HG03095 (cell line): Measurements from ENCODE around the gene HIF1A.
"Not testable (repeated sequence)": the region's sequence is repeated elsewhere in the genome, so short reads cannot be mapped to it uniquely, and the experiment has no call there.

Experiments used
- ATAC-seq: cut with Tn5 transposase; IDR thresholded peaks from one replicate; pipeline ENCODE4 v1.9.1; 2021; ENCODE audit warnings: moderate library complexity; ENCODE audit not compliant: unreplicated experiment

The HIF1A gene

DNA sequence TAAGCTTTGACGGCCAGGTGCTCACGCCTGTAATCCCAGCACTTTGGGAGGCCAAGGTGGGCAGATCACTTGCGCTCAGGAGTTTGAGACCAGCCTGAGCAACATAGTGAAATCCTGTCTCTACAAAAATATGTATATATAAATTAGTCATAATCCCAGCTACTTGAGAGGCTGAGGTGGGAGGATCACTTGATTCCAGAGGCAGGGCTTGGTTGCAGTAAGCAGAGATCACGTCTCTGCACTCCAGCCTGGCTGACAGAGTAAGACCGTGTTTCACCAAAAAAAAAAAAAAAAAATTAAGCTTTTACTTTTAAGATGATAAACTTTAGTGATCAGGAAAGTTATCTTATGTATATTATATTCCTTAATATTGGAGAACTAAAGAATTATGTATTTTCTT lies 48.9 kb downstream of the HIF1A start:
- ATAC-seq = no peak

DNA sequence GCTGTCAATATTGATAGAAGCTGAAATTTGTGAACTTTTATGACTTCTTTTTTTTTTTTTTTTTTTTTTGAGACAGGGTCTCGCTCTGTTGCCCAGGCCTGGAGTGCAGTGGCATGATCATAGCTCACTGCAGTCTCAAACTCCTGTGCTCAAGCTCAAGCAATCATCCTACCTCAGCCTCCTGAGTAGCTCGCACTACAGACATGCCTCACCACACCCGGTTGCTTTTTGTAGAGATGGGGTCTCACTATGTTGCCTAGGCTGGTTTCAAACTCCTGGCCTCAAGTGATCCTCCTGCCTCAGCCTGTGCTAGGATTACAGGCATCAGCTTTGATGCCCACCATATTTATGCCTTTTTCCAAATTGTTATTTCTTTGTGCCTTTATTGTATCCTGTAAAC lies 51.0 kb downstream of the HIF1A start:
- ATAC-seq = not testable (repeated sequence)

DNA sequence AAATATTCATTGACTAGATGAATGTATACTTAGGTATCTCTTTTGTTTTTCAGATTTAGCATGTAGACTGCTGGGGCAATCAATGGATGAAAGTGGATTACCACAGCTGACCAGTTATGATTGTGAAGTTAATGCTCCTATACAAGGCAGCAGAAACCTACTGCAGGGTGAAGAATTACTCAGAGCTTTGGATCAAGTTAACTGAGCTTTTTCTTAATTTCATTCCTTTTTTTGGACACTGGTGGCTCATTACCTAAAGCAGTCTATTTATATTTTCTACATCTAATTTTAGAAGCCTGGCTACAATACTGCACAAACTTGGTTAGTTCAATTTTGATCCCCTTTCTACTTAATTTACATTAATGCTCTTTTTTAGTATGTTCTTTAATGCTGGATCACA lies 51.6 kb downstream of the HIF1A start:
- ATAC-seq = no peak

DNA sequence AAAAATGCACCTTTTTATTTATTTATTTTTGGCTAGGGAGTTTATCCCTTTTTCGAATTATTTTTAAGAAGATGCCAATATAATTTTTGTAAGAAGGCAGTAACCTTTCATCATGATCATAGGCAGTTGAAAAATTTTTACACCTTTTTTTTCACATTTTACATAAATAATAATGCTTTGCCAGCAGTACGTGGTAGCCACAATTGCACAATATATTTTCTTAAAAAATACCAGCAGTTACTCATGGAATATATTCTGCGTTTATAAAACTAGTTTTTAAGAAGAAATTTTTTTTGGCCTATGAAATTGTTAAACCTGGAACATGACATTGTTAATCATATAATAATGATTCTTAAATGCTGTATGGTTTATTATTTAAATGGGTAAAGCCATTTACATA lies 52.0 kb downstream of the HIF1A start:
- no peak for ATAC-seq

DNA sequence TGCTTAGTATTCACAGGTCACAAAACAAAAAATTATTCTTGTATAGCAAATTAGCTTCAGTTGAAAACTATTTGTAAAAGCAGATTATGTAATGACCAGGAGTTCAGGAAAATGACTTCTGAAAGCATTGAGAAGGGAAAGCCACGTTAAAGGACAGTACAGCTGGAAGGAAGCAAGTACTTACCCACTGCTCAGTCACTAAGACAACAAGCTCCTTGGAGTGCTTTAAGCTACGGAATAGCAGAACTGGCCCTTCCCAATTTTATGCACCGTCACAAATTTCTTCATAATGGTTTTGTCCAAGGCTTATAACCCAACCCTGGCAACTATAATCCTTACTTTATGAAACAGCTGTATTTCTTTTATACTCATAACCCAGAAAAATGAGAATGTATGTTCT lies 54.0 kb downstream of the HIF1A start:
- ATAC-seq = no peak

DNA sequence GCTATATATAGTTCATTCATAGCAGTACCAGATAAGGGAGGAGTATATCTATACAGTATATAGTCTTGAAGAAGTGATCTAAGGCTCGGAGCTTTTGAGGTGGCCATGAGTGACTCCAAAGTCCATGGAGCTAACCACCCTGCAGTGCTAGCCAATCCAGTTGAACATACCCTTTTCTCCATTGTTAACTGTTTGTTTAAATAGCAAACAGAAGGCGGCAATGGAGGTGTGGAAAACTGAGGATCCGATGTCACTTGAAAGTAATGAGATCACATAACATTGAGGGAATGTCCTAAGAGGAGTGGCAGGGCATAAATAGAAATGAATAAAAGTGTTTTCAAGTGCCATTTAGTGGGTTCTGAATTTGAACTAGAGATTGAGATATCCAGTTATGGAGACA lies 54.6 kb downstream of the HIF1A start:
- ATAC-seq = no peak

DNA sequence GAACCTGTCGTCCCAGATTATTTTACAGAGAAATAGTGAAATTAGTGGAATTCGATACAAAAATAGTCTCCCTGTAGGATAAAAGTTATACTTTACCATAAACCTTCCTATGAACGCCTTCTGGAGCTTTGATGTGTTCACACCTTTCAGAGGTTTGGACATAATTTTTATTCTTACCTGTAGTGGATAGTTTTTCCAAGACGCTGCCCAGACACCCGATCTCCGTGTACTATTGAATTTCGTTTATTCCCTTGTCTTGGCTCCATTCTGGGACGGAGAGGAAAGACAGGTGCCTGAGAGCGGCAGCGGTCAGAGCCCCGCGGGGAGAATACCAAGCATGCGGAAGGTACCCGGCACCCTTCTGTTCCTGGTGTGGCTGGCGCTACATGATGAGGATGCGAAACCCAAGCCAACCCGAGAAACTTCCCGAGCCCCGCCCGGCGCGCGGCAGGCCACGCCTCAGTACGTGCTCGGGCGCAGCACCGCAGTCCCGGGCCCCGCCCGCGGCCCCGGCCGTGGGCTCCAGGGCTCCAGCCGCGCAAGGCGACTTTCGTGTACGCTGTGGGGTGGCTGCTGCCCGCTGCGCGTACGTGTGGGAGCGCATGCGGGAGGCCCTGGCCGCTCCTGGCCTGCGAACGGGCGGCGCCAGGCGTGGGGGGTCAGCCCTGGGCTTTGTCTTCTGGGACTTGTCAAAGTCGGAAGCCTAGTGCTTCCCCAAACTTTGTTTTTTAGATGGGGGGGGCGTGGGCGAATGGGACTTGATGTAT lies 55.6 kb downstream of the HIF1A start:
- ATAC-seq = peak; percentile 84

DNA sequence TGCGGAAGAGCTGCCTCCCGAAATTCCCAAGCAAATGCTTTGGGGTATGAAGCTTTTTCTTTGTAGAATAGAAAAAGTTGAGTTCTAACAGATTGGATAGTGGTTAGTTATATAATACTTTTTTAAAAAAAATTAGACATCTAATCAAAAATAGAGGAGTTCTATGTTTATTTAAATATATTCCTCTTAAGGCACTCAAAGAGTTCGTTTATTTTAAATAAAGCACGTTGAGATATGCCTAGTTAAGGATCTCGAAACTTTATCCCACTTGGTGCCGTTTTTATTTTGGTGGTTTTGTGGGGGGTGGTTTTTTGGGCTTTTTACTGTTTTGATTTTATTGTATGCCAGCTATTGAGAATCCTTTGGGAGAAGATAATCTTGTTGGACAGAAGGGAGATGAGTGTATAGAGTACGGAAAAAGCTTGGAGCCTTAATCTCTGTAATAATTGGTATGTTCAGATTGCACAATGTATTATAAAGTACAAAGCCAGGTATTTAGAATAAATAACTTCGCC lies 56.2 kb downstream of the HIF1A start:
- no peak for ATAC-seq

DNA sequence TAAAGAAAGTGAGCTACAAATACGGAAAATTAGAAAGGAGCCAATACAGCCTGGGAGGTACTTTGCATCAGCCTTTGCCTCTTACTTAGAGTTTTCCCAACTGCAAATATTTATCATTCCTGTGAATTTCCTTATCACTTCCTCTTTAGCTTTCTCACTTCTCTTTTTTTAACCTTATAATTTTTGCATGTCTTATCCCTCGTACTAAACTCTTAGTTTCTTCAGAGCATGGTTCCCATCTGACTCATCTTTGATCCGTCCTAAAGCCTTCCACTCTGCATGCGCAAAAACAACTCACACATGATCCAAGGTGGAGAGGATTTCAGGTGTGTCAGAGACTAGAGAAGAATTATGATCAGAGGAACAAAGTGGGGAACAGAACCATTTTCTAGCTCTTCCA lies 57.3 kb downstream of the HIF1A start:
- ATAC-seq = peak; percentile 45

DNA sequence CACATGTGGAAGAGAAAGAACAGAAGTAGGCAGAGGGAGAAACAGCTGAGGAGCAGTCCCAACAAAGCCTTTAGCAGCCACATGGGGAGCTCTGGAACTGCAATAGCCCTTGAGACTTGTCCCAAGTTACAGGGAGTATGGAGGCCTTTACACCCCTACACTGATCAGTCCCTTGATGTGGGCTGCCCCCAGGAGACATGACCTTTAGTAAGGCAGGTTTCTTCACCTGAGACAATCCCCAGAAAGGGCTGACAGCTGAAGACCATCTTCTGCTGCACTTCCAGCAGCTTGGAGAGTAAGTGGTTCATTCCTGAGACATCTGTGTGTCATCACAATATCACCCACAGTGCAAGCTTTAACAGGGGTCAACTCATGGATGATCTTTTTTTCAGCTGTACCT lies 58.3 kb downstream of the HIF1A start:
- no peak for ATAC-seq

DNA sequence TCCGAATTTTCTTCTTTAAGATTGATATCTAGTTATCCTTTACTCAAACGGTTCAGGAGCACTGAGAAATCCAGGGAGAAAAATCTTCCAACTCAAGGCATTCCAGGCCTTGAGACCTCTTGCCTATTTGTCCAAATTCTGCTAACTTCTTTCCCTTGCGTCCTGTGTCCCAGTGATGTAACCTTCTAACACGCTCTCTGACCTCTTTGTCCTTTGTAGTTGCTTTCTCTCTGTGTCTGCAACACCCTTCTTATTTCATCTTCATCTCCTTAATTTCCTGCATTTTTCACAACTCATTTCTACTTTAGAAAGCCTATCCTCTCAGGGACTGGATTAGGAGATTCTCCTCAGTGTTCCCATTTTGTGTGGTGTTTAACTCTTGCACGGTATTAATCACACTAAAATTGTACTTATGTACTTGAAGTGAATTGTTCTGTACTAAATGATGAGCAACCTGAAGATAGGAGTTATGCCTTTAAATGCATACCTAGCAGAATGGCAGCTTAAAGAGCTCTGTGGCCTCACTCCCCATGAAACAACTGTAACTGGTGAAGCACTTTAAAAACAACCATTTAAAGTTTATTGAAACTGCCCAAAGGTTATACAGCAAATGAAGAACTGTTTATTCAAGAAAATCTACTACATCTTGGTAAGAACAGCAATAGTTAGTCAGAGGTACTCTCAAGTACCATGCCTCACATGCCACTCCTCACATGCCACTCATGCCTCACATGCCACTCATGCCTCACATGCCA lies 59.5 kb downstream of the HIF1A start:
- no peak for ATAC-seq

DNA sequence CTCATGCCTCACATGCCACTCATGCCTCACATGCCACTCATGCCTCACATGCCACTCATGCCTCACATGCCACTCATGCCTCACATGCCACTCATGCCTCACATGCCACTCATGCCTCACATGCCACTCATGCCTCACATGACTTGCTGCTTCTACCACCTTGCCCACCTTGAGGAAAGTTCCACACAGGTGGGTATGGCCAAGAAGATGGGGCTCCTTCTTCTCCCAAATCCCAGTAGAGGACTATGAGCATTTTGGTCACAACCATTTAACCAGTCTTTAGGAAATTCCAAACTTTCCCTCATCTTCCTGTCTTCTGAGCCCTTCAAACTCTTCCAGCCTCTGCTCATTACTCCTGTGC lies 60.0 kb downstream of the HIF1A start:
- ATAC-seq = not testable (repeated sequence)

DNA sequence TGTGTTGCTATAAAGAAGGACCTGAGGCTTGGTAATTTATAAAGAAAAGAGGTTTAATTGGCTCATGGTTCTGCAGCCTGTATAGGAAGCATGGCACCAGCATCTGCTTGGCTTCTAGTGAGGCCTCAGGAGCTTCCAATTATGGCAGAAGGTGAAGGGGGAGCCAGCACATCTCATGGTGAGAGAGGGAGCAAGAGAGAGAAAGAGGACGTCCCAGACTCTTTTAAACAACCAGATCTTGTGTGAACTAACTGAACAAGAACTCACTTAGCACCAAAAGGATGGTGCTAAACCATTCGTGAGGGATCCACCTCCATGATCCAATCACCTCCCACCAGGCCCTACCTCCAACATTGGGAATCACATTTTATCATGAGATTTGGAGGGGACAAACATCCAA lies 60.8 kb downstream of the HIF1A start:
- ATAC-seq = no peak

DNA sequence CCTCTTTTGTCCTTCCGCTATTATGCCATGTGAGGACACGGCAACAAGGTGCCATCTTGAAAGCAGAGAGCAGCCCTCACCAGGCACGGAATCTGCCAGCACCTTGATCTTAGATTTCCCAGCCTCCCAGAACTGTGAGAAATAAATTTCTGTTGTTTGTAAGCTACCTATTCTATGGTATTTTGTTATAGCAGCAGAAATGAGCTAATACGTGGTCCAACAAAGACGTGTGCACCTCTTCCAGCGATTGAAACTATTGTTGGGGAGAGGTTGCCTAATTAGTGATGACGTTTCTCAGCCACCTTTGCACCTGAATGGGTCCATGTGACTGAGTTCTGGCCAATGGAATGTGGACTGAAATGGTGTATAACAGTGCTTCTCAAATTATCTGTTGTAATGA lies 64.6 kb downstream of the HIF1A start:
- no peak for ATAC-seq

DNA sequence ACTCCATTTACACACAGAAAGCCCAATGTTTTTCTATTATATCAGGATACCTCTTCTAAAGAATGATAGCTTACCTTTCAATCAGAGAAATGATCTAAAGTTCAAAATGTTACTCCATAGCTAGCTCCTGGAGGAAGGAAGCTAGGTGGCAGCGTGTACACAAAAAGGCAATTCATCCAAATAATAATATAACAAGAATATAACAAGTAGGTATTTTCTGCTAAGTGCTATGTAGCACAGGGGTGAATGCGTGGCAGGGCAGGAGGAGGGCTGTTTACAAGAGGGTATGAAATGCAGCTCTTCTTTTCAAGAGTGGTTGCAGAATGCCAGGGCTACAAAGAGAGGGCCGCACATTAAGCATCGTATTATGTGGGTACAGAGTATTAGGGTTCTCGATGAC lies 66.2 kb downstream of the HIF1A start:
- ATAC-seq = peak; percentile 6

DNA sequence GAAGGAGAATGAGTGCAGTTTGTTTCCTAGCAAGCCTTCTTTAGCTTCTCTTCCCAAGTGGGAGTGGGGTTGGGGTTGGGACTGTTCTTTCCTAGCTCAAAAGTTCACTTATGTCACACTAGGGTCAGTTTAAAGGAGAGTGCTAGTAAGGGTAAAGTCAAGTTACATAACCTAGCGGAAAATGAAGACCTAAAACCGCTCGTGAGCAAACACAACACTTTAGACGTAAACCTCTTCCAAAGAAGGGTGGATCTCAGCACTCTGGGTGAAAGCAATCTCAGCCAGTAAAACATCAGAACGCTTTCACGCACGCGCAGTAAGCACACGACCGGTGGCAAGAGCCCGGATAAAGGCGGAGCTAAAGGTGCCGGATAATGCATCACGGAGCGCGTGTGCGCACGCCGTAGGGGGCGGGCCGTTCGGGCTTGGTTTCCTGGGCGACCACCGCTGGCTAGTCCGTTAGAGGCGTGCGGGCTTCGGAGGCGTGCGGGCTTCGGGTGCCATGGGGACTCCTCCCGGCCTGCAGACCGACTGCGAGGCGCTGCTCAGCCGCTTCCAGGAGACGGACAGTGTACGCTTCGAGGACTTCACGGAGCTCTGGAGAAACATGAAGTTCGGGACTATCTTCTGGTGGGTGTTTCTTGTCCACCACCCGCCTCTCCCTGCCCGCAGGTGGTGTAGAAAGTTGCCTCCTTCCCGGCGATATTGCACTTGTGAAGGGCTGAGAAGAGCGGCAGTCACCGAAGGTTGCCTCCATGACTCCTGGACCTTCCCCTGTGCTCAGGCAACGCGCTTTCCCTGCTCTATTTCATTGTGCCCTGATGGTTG lies 66.9 kb downstream of the HIF1A start, which contains the start of gene SNAPC1:
Gene SNAPC1 (plus strand): TSS at position 462 of the 828 bp plus-strand sequence. CDS start 41 bp downstream, at position 503.
- ATAC-seq = peak; percentile 99

DNA sequence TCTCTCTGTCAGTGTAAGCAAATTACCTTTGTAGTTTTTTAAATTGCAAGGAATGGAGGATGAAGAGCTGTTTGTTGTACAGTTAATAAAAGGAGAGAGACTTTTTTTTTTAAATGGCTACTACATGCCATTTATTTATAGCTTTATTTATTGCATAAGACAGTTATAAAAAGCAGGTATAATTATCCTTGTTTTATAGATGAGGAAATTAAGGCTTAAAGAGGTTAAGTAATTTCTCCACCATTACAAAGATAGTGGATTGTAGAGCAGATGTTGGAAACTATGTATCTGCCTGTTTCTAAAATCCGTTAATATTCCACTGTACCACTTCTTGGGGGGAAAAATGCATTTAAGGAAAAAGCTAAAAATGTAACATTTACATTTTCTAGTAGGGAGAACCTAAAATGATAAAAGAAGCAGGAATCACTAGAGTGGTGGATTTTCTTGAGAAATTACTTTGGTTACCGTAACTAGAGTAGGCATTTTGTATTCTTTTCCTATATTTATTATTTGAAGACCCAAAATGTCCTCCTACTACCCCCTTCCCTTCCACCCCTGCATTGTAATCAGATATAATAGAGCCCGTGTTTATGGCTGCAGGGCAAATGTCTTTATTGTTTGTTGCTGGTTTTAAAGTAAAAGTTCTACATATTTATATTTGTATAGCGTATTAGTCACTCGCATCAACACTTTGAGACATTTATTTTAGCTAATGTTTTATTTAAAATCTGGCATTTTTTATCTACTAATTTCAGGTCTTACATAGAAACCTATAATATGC lies 69.2 kb downstream of the HIF1A start:
- no peak for ATAC-seq

DNA sequence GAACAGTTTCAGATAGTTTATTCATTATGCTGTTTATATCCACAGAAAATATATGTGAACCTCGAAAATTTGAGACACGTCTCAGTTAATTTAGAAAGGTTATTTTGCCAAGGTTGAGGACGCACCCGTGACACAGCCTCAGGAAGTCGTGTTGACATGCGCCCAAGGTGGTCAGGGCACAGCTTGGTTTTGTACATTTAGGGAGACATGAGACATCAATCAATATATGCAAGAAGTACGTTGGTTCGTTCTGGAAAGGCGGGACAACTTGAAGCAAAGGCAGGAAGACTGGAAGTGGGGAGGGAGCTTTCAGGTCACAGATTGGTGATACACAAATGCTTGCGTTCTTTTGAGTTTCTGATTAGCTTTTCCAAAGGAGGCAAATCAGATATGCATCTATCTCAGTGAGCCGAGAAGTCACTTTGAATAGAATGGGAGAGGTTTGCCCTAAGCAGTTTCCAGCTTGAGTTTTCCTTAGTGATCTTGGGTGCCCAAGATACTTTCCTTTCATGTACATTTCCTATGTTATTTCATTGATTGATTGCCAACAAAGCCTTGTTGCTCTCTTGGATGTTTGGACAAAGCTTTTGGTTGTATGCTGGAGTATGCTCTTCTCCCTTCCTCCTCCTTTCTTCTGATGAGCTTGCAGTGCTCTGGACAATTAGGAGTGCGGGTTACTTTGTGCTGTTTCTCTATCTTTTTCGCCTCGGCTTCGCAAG lies 70.1 kb downstream of the HIF1A start:
- no peak for ATAC-seq

DNA sequence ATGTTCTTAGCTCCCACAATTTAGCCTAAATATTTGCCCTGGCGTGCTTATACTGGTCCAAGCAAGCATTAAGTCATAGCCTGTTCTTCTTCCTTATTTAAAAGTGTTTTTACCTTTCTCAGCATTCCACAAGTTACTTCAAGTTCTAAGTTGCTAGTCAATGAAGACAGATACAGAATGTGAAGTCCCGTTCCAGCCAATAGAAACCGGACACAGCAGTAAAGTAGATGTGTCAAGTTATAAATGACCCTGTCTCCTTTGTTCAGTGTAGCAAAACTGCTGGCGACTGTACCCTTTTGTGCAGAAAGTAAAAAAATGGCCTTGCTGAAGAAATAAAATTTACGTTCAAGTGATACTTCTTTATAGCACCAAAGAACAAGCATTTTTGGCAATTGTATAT lies 70.8 kb downstream of the HIF1A start:
- ATAC-seq = no peak

DNA sequence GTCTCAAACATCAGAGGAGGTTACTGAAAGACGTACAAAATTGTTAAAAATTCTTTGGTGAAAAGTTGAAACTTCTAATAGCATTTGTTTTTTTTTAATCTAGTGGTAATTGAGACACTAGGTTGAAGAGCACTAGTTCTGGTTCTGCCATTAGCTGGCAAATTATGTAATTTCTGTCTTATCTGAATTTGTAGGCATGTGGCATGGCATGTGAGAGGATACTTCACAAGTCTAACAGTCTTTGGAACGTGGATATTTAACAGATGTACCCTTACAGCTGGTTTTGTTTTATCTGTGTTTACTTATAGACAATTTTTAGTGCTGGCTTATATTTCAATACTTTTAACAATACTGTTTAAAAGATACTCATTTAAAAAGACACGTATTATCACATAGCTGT lies 72.9 kb downstream of the HIF1A start:
- ATAC-seq = no peak
